ENCODE data around the gene MORN1. TPM values are rescaled to one million over a fixed set of nuclear protein-coding genes. Genes with fewer than 3 reads are reported as not detected.

The MORN1 gene
- total and polyA plus RNA-seq, 2 of the 8 experiments (the other 6 are each of a cell fraction or from before 2014, with no cell fraction given), result 5.0 to 9.1 TPM

GRCh38 chr1:2294725-2295078, 96.7 kb downstream of the MORN1 start:
- H3K4me2 ChIP-seq (ENCODE audit: insufficient read depth in 1 of 2, low read depth in 2 of 2, low read length in 2 of 2), result no peak overlapping the region
- H3K79me1 ChIP-seq (ENCODE audit: low read depth, low read length), result peaks cover 52% of the 10 kb centered on the region
- DNase-seq (ENCODE audit: low read depth in 1 of 2, low spot score in 2 of 2), result no peak
- peaks cover 14 to 99% of the 10 kb centered on the region in 2 experiments; a peak in 3 of 4 replicates for H3K79me2 ChIP-seq (ENCODE audit: control insufficient read depth in 1 of 2, insufficient read depth in 2 of 2, low read length in 2 of 2)
- H2BK20ac ChIP-seq (ENCODE audit: low read length), result no peak overlapping the region
- no peak for FAIRE-seq
- H3K23me2 ChIP-seq (ENCODE audit: low read depth, low read length), result no peaks in the 10 kb centered on the region
- no peak overlapping the region for H2BK120ac ChIP-seq (replicated peaks; ENCODE audit: low read depth, low read length)
- no peak overlapping the region for H3K14ac ChIP-seq (ENCODE audit: insufficient read length)
- no peak overlapping the region for H3K4me3 ChIP-seq (ENCODE audit: extremely low read depth in 1 of 4, insufficient read depth in 2 of 4, low read depth in 3 of 4, low read length in 4 of 4)
- H2AK5ac ChIP-seq (ENCODE audit: low read depth, low read length), result no peak overlapping the region
- peaks cover 0 to 2% (median 0%) of the 10 kb centered on the region in 4 experiments; a peak in 2 of 8 replicates for H3K36me3 ChIP-seq (ENCODE audit: control insufficient read depth in 2 of 4, insufficient read depth in 4 of 4, low read length in 3 of 4)
- no peak overlapping the region for H2AFZ ChIP-seq (ENCODE audit: low read length)
- H3K4me1 ChIP-seq (replicated peaks in 1 of 4; ENCODE audit: control insufficient read depth in 3 of 4, insufficient read depth in 4 of 4, low read length in 3 of 4), result peaks cover 0 to 17% (median 10%) of the 10 kb centered on the region in 4 experiments; a peak in 5 of 7 replicates
- H3K23ac ChIP-seq (ENCODE audit: insufficient read length), result no peak overlapping the region
- H3K9ac ChIP-seq (replicated peaks in 1 of 4; ENCODE audit: extremely low read depth in 1 of 4, low read depth in 3 of 4, low read length in 3 of 4), result no peak overlapping the region
- H3K9me3 ChIP-seq (ENCODE audit: insufficient read depth in 2 of 2, low read depth in 1 of 2, low read length in 1 of 2), result no peaks in the 10 kb centered on the region
- no peak overlapping the region; the same call in 1 of the 2 replicates for H4K8ac ChIP-seq (ENCODE audit: extremely low read depth, insufficient read depth, low read length)
- peaks cover 37 to 52% of the 10 kb centered on the region in 2 experiments for H4K20me1 ChIP-seq (replicated peaks in 1 of 2; ENCODE audit: control insufficient read depth in 1 of 2, insufficient read depth in 2 of 2, low read length in 2 of 2)
- CTCF ChIA-PET (ENCODE audit: partially characterized antibody), result interaction anchor here (0.5 to 1.8 kb wide), 3 partner anchors 10 to 99 kb away, joined by 4 to 5 read pairs (median 4); partner anchors contain the start of gene FAAP20
- no peak overlapping the region for H3K18ac ChIP-seq (ENCODE audit: extremely low read depth, low read length)
- POLR2A ChIA-PET (ENCODE audit: partially characterized antibody), result no interaction called here
- H2BK15ac ChIP-seq (ENCODE audit: low read length), result no peak overlapping the region
- H3K27me3 ChIP-seq (replicated peaks in 1 of 4; ENCODE audit: control insufficient read depth in 3 of 4, extremely low read depth in 1 of 4, insufficient read depth in 3 of 4, low read length in 3 of 4), result no peaks in the 10 kb centered on the region
- H4K91ac ChIP-seq (replicated peaks; ENCODE audit: insufficient read length, low read length), result no peak overlapping the region
- H3K4ac ChIP-seq (replicated peaks; ENCODE audit: insufficient read length, low read depth, low read length), result no peak overlapping the region
- H2BK5ac ChIP-seq (ENCODE audit: low read depth, low read length), result no peak overlapping the region
- no peak overlapping the region for H4K5ac ChIP-seq (ENCODE audit: insufficient read length, low read depth, low read length)
- H3K27ac ChIP-seq (ENCODE audit: low read depth, low read length), result no peak overlapping the region
- H3K56ac ChIP-seq (replicated peaks; ENCODE audit: insufficient read length, low read depth, low read length), result no peak overlapping the region
- no peak overlapping the region for H2BK12ac ChIP-seq (ENCODE audit: low read depth, low read length)
- 94% methylated on average over 5 of the region's 5 CpGs; no CpG with 5 or more reads in 1 of the 2 experiments for WGBS, 2 experiments (ENCODE audit: extremely low coverage in 1 of 2, insufficient coverage in 1 of 2, insufficient read length in 1 of 2, insufficient replicate concordance in 2 of 2, low coverage in 1 of 2, low lambda C conversion rate in 2 of 2, missing lambda C conversion rate in 1 of 2)
- TF ChIP-seq SP4 (IDR thresholded peaks at IDR 0.05; ENCODE audit: low read length), result no peak
- TF ChIP-seq YY1 (IDR thresholded peaks at IDR 0.05; ENCODE audit: low read depth, low read length), result no peak
- TF ChIP-seq BCL11A (IDR thresholded peaks at IDR 0.05; ENCODE audit: low read depth in 2 of 2, low read length in 2 of 2), result no peak
- no peak for TF ChIP-seq ZNF274 (IDR thresholded peaks at IDR 0.05; ENCODE audit: borderline replicate concordance, extremely low read depth, low read length)
- TF ChIP-seq TEAD4 (IDR thresholded peaks at IDR 0.05; ENCODE audit: low read depth, low read length), result no peak
- TF ChIP-seq RNF2 (IDR thresholded peaks at IDR 0.05; ENCODE audit: borderline replicate concordance, low read depth, low read length, missing control alignments, poor library complexity, severe bottlenecking), result no peak
- no peak for TF ChIP-seq EP300 (IDR thresholded peaks at IDR 0.05; ENCODE audit: borderline replicate concordance in 1 of 2, low read depth in 2 of 2, low read length in 2 of 2)
- no peak for TF ChIP-seq SP2 (IDR thresholded peaks at IDR 0.05; ENCODE audit: low read length)
- TF ChIP-seq CREB1 (IDR thresholded peaks at IDR 0.05), result no peak

All from H1 (cell line).